HEK293T (cell line): ENCODE measurements around the gene ZYX.

Source experiments
- CTCF ChIA-PET: fragments of 350-600 bp; formaldehyde crosslinking; extraction: SDS; loops from one replicate; lab custom pipeline; 2021; ENCODE audit warnings: antibody characterized with exemption, inconsistent platforms; lab: Yijun Ruan, JAX
- POLR2A ChIA-PET: fragments of 350-600 bp; formaldehyde crosslinking; extraction: SDS; loops from one replicate; lab custom pipeline; 2020; ENCODE audit warnings: antibody characterized with exemption, inconsistent platforms; lab: Yijun Ruan, JAX
- DNase-seq: peaks from one replicate; pipeline ENCODE4 v3.0.0; 2012; ENCODE audit warnings: mixed read lengths; ENCODE audit errors: extremely low spot score
- ARNT ChIP-seq: fragments of 450-650 bp; IDR thresholded peaks from 2 replicates; pipeline ENCODE4 v1.6.1; 2017; ENCODE audit warnings: mild to moderate bottlenecking
- CTBP1 ChIP-seq: fragments of 450-650 bp; IDR thresholded peaks from 2 replicates; pipeline ENCODE4 v1.6.1; 2016; ENCODE audit warnings: borderline replicate concordance
- ELF4 ChIP-seq: fragments of 450-650 bp; IDR thresholded peaks from 2 replicates; pipeline ENCODE4 v1.6.1; 2017; ENCODE audit warnings: antibody characterized with exemption
- FOXA1 ChIP-seq: fragments of 450-650 bp; IDR thresholded peaks from 2 replicates; pipeline ENCODE4 v1.6.1; 2016; ENCODE audit warnings: mild to moderate bottlenecking
- FOXK2 ChIP-seq: fragments of 450-650 bp; IDR thresholded peaks from 2 replicates; pipeline ENCODE4 v1.6.1; 2016; ENCODE audit warnings: mild to moderate bottlenecking
- FOXM1 ChIP-seq: fragments of 450-650 bp; IDR thresholded peaks from 2 replicates; pipeline ENCODE4 v1.6.1; 2017; ENCODE audit warnings: mild to moderate bottlenecking, borderline replicate concordance
- HDGF ChIP-seq: fragments of 450-650 bp; IDR thresholded peaks from 2 replicates; pipeline ENCODE4 v1.6.1; 2017; ENCODE audit warnings: antibody characterized with exemption, borderline replicate concordance
- L3MBTL2 ChIP-seq: fragments of 450-650 bp; conservative IDR thresholded peaks from 2 replicates; pipeline ENCODE4 v1.6.1; 2016; ENCODE audit warnings: mild to moderate bottlenecking
- LEF1 ChIP-seq: fragments of 450-650 bp; IDR thresholded peaks from 2 replicates; pipeline ENCODE4 v1.6.1; 2017; ENCODE audit warnings: mild to moderate bottlenecking, borderline replicate concordance
- NFRKB ChIP-seq: fragments of 450-650 bp; IDR thresholded peaks from 2 replicates; pipeline ENCODE4 v1.6.1; 2016; ENCODE audit warnings: mild to moderate bottlenecking, moderate library complexity
- PKNOX1 ChIP-seq: fragments of 450-650 bp; IDR thresholded peaks from 2 replicates; pipeline ENCODE4 v1.6.1; 2016
- SP1 ChIP-seq: fragments of 450-650 bp; IDR thresholded peaks from 2 replicates; pipeline ENCODE4 v1.6.1; 2017
- SUZ12 ChIP-seq: fragments of 450-650 bp; IDR thresholded peaks from 2 replicates; pipeline ENCODE4 v1.6.1; 2016; ENCODE audit warnings: mild to moderate bottlenecking
- TARDBP ChIP-seq: fragments of 450-650 bp; IDR thresholded peaks from 2 replicates; pipeline ENCODE4 v1.6.1; 2016
- ZNF384 ChIP-seq: fragments of 450-650 bp; IDR thresholded peaks from 2 replicates; pipeline ENCODE4 v1.6.1; 2016

The ZYX gene

GRCh38 chr7:143434660-143435059 is 53.5 kb downstream of the ZYX start:
- DNase-seq = no peak
- POLR2A ChIA-PET = no interaction called here
- CTCF ChIA-PET = no interaction called here
- TF ChIP-seq LEF1 = no peak
- no peak for TF ChIP-seq ARNT
- TF ChIP-seq FOXA1 = no peak
- no peak for TF ChIP-seq SP1
- no peak for TF ChIP-seq FOXK2
- no peak for TF ChIP-seq TARDBP
- TF ChIP-seq ELF4 = no peak
- TF ChIP-seq NFRKB = no peak
- TF ChIP-seq HDGF = no peak
- no peak for TF ChIP-seq ZNF384

DNA sequence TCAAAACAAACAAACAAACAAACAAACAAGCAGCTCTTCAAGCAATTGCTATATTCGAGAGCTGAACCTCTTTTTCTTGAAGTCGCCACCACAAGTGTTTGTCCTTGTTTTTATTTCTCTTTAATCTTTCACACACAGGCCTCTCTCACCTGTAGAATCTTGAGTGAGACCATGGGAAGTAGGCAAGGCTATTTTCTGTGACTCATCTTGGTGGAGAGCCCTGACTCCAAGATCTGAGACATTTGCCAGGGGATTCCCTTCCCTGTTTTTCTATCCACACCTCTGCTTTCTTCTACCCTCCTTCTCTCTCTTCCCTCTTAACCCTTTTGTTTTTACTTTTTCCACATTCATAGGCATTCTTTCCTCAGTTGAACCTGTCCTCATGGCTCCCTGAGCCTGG is 54.1 kb downstream of the ZYX start:
- TF ChIP-seq CTBP1 (no peak), NFRKB (no peak), FOXA1 (no peak), ZNF384 (no peak), FOXK2 (no peak), ARNT (no peak), PKNOX1 (no peak), TARDBP (no peak), LEF1 (no peak)
- no peak for DNase-seq
- POLR2A ChIA-PET = no interaction called here
- CTCF ChIA-PET = no interaction called here

GRCh38 chr7:143436325-143436946 is 55.3 kb downstream of the ZYX start:
- CTCF ChIA-PET = interaction anchor here (0.6 kb wide), 1 partner anchor 1506 kb away, joined by 6 read pairs; no protein-coding TSS in a partner anchor
- POLR2A ChIA-PET = no interaction called here
- TF ChIP-seq FOXK2 = no peak
- no peak for TF ChIP-seq ZNF384
- no peak for TF ChIP-seq HDGF
- no peak for TF ChIP-seq PKNOX1
- TF ChIP-seq FOXA1 = no peak
- no peak for TF ChIP-seq TARDBP
- DNase-seq = no peak

DNA sequence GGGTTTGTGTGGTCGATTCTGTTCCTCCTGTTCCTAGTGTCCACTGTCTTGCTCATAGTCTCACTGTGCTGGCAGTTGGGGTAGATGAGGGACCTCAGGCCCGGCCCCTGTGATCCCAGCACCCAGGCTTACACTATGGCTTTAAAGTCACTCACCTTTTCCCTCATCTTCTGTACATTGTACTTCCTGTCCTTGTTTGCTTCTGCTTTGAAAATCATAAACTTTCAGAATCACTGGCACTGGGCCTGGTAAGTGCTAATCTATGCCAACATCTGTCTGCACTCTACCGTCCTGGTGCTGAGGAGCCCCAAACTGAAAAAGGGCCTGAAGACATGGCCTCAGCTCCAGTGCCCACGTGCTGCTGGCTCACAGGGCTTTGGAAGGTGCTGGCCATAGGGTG is 56.4 kb downstream of the ZYX start:
- no peak for DNase-seq
- ChIA-PET POLR2A (no interaction called here), CTCF (no interaction called here)
- no peak for TF ChIP-seq ZNF384
- no peak for TF ChIP-seq L3MBTL2
- no peak for TF ChIP-seq PKNOX1
- no peak for TF ChIP-seq ELF4
- no peak for TF ChIP-seq SUZ12
- no peak for TF ChIP-seq FOXM1
- TF ChIP-seq ARNT = no peak

DNA sequence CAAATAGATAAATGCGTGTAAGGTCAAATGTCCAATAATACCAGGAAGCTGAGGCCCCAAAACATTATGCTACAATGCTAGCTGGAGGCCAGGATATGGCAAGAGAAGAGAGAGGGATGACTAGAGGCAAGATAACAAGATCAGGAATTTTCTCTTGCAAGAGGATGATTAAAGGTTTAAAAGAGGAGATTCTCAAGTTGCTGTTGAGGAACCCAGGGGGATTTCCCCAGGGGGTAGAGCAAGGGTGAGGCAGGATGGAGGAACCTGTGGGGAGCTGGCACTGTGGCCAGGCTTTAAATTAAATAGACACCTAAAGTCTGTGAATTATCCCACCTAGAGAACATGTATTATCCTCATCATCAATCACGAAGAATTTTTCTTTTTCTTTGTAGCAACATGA is 58.7 kb downstream of the ZYX start:
- ChIA-PET POLR2A (no interaction called here), CTCF (no interaction called here)
- TF ChIP-seq TARDBP (no peak), HDGF (no peak), PKNOX1 (no peak)
- no peak for DNase-seq
